D721Med (cell line): ENCODE results near the gene CYP2W1.

Source experiments
- DNase-seq: peaks from one replicate; pipeline ENCODE4 v3.0.0; 2011; ENCODE audit warnings: low spot score; ENCODE audit not compliant: insufficient read length
- FAIRE-seq: peaks from 2 replicates; lab custom pipeline; 2011; peaks lifted over from hg19 to GRCh38; lab: Jason Lieb, UNC
- CTCF ChIP-seq: IDR thresholded peaks from 2 replicates; pipeline ENCODE4 v1.5.1; 2012; ENCODE audit warnings: mild to moderate bottlenecking, control low read depth; ENCODE audit not compliant: insufficient read depth; ENCODE audit errors: missing control alignments

CYP2W1 gene

GRCh38 chr7:982511-983003 is 424 bp upstream of the CYP2W1 start:
- DNase-seq (no peak), FAIRE-seq (no peak)
- no peak for TF ChIP-seq CTCF

DNA sequence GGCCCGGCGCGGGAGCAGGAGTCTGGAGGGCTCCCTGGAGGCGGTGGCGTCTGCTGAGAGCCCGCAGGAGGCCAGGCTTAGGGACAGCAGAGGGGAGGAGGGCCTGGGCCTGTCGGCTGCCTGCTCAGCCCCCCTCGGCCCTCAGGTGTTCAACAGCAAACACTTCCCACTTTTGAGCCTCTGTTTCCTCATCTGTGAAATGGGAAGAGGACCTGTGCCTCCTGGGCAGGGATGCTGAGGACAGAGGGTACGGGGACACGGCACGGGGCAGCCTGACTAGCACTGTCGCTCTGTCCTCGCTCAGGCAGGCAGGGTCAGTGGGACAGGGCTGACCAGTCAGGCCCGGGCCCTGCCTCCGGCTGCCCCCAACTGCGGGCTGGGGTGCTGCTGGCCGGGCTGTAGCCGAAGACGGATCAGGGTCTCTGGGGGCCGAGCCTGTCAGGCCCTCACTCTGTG is 663 bp downstream of the CYP2W1 start:
- TF ChIP-seq CTCF: no peak
- FAIRE-seq: no peak
- no peak for DNase-seq

DNA sequence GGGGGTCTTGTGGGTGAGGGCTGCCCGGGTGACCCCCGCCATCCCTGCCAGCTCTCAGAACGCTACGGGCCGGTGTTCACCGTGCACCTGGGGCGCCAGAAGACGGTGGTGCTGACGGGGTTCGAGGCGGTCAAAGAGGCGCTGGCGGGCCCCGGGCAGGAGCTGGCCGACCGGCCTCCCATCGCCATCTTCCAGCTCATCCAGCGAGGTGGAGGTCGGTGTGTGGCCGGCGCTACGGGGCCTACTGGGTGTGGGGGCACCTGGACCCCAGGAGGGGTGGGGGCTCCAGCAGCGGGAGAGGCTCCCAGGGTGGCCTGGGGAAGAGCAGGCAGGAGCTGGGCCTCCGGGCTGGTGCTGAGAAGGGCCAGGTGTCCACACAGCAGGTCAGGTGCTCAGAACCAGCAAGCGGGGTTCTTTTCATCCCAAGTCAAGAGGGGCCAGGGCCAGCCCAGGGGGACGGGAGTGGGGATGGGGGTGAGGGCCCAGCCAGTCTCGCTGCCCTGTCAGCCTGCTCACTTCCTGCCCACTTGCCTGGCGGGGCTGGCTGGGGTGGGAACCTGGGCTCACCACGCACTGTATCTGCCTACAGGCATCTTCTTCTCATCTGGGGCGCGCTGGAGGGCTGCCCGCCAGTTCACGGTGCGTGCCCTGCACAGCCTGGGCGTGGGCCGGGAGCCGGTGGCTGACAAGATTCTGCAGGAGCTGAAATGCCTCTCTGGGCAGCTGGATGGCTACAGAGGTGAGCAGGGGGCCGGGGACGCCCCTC is 1.6 kb downstream of the CYP2W1 start:
- DNase-seq (no peak), FAIRE-seq (no peak)
- no peak for TF ChIP-seq CTCF

- no peak for DNase-seq
- TF ChIP-seq CTCF: no peak
- FAIRE-seq: no peak
Measured at GRCh38 chr7:985127-985416, 2.1 kb downstream of the CYP2W1 start.

DNA sequence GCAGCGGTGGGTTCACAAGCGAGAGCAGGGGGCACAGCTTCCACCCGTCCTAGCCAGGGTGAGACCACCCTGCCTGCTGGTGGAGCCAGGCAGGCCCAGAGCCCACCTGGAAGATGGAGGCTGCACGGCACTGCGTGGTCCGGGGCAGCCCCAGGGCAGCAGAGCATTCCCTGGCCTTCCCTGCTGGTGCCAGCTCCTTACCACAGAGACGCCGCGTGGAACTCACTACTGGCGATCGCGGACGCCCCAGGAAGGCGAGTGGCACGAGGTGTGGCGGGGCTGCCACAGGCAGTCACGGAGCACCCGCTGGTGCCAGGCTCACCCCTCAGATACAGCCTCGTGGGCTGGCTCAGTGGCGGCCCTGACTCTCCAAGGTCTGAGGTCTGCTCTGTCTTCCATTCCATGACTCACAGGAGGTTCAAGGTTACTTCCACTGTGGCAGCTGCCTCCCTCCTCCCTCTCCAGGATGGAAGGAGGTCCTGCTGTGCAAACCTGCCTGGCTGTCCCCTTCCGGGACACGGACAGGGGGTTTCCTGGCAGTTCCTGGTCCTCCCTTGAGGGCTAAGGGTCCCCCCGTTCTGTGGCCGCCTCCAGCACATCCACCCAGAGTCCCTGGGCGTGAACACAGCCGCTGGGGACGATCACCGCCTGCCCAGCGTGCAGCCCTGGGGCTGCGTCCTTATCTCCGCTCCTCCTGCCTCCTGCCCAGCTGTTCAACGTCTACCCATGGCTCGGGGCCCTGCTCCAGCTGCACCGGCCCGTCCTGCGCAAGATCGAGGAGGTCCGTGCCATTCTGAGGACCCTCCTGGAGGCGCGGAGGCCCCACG is 3.1 kb downstream of the CYP2W1 start:
- no peak for TF ChIP-seq CTCF

DNA sequence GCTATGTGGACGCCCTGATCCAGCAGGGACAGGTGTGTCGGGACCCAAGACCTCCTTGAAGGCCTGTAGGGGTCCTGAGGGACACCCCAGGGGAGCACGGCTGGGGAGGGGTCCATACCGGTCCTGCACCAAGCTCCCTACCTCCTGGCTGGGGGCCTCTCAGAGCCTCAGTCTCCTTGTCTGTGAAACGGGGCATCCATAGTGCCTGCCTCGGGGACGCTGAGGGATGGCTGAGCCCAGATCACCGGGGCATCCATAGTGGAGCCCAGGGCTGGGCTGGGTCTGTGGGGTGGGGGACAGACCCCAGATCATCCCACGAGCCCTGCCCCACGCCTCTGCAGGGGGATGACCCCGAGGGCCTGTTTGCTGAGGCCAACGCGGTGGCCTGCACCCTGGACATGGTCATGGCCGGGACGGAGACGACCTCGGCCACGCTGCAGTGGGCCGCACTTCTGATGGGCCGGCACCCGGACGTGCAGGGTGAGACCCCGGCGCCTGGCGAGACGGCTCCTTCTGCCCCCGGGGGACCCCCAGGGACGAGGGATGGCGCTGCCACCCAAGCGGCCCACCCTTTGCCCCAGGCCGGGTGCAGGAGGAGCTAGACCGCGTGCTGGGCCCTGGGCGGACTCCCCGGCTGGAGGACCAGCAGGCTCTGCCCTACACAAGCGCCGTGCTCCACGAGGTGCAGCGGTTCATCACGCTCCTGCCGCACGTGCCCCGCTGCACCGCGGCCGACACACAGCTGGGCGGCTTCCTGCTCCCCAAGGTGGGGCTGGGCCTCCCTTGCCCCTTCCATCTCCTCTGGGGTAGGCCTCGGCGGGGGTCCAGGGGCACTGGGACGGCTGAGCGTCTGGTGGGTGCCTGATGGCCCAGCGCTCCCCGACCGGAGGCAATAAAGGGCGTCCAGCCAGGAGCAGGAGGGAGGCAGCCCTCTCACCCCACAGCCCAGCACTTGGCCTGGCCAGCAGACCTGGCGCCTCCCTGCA is 4.1 kb downstream of the CYP2W1 start:
- TF ChIP-seq CTCF: no peak
- no peak for DNase-seq
- FAIRE-seq: no peak

More for the DNA sequence above, 3.1 kb downstream of the CYP2W1 start:
- DNase-seq (no peak), FAIRE-seq (no peak)
